GM12891 (cell line): Measurements from ENCODE around the gene GPR17.

Source experiments
- POLR2A ChIP-seq: IDR thresholded peaks from 2 replicates; pipeline ENCODE4 v1.6.1; 2011; ENCODE audit warnings: low read depth, low read length, control low read depth
- POLR2AphosphoS5 ChIP-seq: IDR thresholded peaks from 2 replicates; pipeline ENCODE4 v1.6.1; 2011; ENCODE audit warnings: low read depth, low read length, control low read depth
- SPI1 ChIP-seq: IDR thresholded peaks from 2 replicates; pipeline ENCODE4 v1.6.1; 2011; ENCODE audit warnings: low read depth, low read length, control low read depth
- TAF1 ChIP-seq: IDR thresholded peaks from 2 replicates; pipeline ENCODE4 v1.6.1; 2011; ENCODE audit warnings: low read depth, low read length, control low read depth

DNA sequence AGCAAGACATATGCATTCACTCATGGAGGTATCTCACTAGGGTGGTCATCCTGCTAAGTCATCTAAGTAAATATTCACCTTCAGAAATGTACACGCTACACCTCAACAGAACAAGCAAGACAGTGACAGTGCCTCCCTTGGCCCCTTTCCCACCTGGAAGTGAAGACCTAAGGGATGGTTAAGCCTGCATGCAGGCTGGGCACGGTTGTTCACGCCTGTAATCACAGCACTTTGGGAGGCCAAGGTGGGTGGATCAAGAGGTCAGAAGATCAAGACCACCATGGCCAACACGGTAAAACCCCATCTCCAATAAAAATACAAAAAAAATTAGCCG is 25.0 kb downstream of the GPR17 start:
- TF ChIP-seq POLR2A (no peak), TAF1 (no peak), POLR2AphosphoS5 (no peak), SPI1 (no peak)
